GM12878 (cell line): Measurements from ENCODE around the gene NSL1.

ENCODE experiments used
- EP300 ChIP-seq, 2 experiments: fragments of 150-350 bp in 1 of 2; IDR thresholded peaks; 2 replicates each; pipeline ENCODE4 v1.6.1; 2011 to 2012; ENCODE audit warnings: low read depth in 2 of 2, low read length in 2 of 2, borderline replicate concordance in 1 of 2, improper control_type of control experiment in 1 of 2, inconsistent platforms in 1 of 2; ENCODE audit not compliant: control insufficient read depth in 1 of 2
- POLR2A ChIP-seq: IDR thresholded peaks from 2 replicates; pipeline ENCODE4 v1.6.1; 2011; ENCODE audit warnings: low read depth, mild to moderate bottlenecking, low read length
- TAF1 ChIP-seq: IDR thresholded peaks from 2 replicates; pipeline ENCODE4 v1.6.1; 2011; ENCODE audit warnings: mild to moderate bottlenecking, low read depth, low read length, borderline replicate concordance
- USF2 ChIP-seq: IDR thresholded peaks from 2 replicates; pipeline ENCODE4 v1.6.1; 2011; ENCODE audit warnings: low read depth, low read length, improper control_type of control experiment, borderline replicate concordance

GRCh38 chr1:212760126-212760823 lies 31.3 kb downstream of the NSL1 start:
- TF ChIP-seq TAF1 (no peak), USF2 (no peak), POLR2A (no peak), EP300 (IDR thresholded peaks at IDR 0.05; ENCODE audit: borderline replicate concordance in 1 of 2, control insufficient read depth in 1 of 2, low read depth in 2 of 2, low read length in 2 of 2) (no peak)
